Epidermal melanocyte (primary cell): Measurements from ENCODE around the gene RBM18.
A peak's percentile ranks its signal among the peaks of the same experiment; 100 is the strongest.

ENCODE experiments used
- DNase-seq: peaks from one replicate; pipeline ENCODE4 v3.0.0; 2011; ENCODE audit warnings: low spot score; ENCODE audit not compliant: insufficient read length

RBM18 gene

GRCh38 chr9:122264360-122265148, at the start of gene RBM18, which contains the start of gene MRRF:
TSS of gene RBM18 (minus strand) at chr9:122264840. CDS start at chr9:122261492, 3,348 bp downstream.
TSS of gene MRRF (plus strand) at chr9:122264882. CDS start at chr9:122270892, 6,010 bp downstream.
- peak; percentile 74 for DNase-seq

GRCh38 chr9:122314165-122314564, 49.5 kb upstream of the RBM18 start:
- no peak for DNase-seq

- no peak for DNase-seq
These were observed 45.2 kb upstream of the RBM18 start for GRCh38 chr9:122309861-122310260.

- no peak for DNase-seq
These were observed 43.3 kb upstream of the RBM18 start for GRCh38 chr9:122307925-122308324.

GRCh38 chr9:122307061-122307460, 42.4 kb upstream of the RBM18 start:
- no peak for DNase-seq

GRCh38 chr9:122302237-122303093, 37.8 kb upstream of the RBM18 start:
- no peak for DNase-seq

- DNase-seq = no peak
These were observed 32.9 kb upstream of the RBM18 start for GRCh38 chr9:122297512-122297911.

- DNase-seq = no peak
These were observed 29.9 kb upstream of the RBM18 start for GRCh38 chr9:122294531-122294930.

- no peak for DNase-seq
These were observed 26.8 kb upstream of the RBM18 start for GRCh38 chr9:122291458-122291857.

- DNase-seq = no peak
These were observed 22.6 kb upstream of the RBM18 start for GRCh38 chr9:122287214-122287720.

- no peak for DNase-seq
These were observed 22.1 kb upstream of the RBM18 start for GRCh38 chr9:122286764-122287163.

- no peak for DNase-seq
These were observed 16.7 kb upstream of the RBM18 start for GRCh38 chr9:122281368-122281767.

GRCh38 chr9:122277285-122277897, 12.8 kb upstream of the RBM18 start:
- no peak for DNase-seq

- no peak for DNase-seq
These were observed 11.5 kb upstream of the RBM18 start for GRCh38 chr9:122276096-122276495.

- DNase-seq = no peak
These were observed 9.4 kb upstream of the RBM18 start for GRCh38 chr9:122274055-122274454.

GRCh38 chr9:122268041-122268814, 3.6 kb upstream of the RBM18 start:
- DNase-seq = no peak

- DNase-seq = no peak
These were observed 692 bp upstream of the RBM18 start for GRCh38 chr9:122265149-122265915.

- no peak for DNase-seq
These were observed 816 bp downstream of the RBM18 start for GRCh38 chr9:122263699-122264349.

GRCh38 chr9:122262073-122262472, 2.6 kb downstream of the RBM18 start:
- no peak for DNase-seq

- DNase-seq = no peak
These were observed 3.2 kb downstream of the RBM18 start for GRCh38 chr9:122261469-122261881.
